GM12801 (cell line): Measurements from ENCODE around the gene PDIA6.

Experiments
- CTCF ChIP-seq: IDR thresholded peaks from one replicate; pipeline ENCODE4 v1.5.1; 2011; ENCODE audit warnings: control low read depth; ENCODE audit not compliant: insufficient read length; ENCODE audit errors: extremely low read depth

The PDIA6 gene

GRCh38 chr2:10831400-10831985, 18.9 kb upstream of the PDIA6 start:
- no peak for TF ChIP-seq CTCF

DNA sequence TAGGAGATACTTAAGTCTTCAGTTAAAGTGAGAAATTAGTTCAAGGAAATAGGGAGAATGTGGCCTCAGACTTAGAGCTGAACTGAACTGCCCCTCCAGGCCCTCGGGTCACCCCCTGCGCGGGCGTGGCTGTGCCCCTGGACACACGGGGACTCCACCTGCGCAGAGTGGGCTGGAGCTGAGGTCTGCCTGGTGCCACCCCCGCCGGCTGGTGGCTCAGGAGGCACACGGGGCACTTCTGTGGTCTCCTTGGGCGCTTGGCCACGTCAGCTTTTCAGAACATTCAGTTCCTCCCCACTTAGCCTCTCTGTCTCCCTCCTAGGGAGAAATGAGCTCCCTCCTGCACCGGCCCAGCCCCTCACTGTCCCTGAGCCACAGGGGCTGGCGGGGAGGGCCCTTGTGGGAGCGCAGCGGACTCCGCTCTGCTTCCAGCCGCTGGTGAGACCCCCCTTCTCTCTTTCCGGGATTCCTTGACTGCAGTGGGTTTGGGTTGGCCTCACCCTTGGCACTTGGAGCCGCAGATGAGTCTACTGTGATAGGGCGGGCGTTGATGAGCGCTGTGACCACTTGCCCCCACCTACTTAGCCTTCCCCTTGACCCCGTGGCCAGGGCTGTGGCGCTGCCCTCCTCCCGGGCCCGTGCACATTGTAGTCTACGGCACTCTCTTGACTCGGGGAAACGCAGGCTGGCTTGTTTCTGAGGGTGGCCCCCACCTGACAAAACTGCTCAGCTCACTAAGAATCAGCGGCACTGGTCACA, 18.2 kb upstream of the PDIA6 start:
- TF ChIP-seq CTCF: no peak

DNA sequence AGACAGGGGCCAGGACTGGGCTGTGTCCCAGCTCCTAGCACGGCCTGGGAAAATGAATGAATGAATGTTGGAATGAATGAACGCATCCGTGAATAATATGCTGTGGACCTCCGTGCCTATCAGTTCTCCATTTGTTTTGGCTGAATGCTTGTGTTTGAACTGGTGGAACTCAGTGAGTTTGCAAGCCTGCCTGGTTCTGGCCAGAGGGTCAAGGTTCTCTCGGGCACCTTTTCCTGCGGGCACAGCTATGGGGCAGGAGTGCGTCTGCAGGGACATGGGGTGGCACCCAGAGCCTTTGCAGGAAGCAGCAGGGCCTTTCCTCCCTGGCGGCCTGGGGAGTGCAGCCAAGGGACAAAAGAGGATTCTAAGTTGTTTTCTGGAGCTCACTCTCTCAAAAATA, 17.6 kb upstream of the PDIA6 start:
- no peak for TF ChIP-seq CTCF

DNA sequence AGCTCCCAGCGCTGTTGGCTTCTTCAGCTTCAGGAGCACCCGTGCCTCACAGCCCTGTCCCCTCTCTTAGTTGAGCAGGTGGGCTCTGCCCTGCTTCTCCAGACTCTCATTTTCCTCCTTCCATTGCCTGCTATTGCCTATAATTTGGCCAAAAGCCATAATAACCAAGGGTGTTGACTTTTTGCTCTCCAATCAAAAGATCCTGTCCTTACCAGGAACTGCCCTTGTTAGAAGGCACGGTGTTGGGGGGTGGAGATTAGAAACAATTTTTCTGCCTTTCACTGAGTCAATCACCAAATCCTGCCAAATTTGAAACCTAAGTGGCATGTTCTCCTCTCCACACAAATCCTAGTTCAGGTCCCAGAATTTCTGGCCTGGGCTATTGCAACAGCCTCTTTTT, 16.7 kb upstream of the PDIA6 start:
- TF ChIP-seq CTCF: no peak

- TF ChIP-seq CTCF: no peak
Measured at GRCh38 chr2:10828346-10828745, 15.8 kb upstream of the PDIA6 start.

GRCh38 chr2:10826625-10827024, 14.0 kb upstream of the PDIA6 start:
- TF ChIP-seq CTCF: no peak

- no peak for TF ChIP-seq CTCF
Measured at GRCh38 chr2:10826026-10826425, 13.4 kb upstream of the PDIA6 start.

DNA sequence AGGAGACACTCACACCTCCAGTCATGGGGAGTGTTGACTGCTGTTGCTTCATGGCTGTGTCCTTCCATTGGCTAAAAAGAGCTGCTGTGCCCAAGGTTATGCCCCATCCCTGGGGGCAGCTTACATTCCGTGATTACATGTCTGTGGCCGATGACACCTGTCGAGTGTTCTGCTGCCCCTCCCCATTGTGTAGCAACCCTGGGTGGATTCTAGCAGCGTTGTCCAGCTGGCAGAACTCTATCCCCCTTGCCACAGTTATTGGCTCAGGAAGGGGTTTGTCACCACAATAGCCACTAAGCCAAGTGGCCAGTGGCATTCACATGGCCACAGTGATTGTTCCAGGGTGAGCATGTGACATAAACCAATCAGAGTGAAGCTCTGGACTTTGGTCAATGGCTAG, 11.6 kb upstream of the PDIA6 start:
- TF ChIP-seq CTCF: no peak
